Parietal lobe (tissue), 2 donors: Measurements from ENCODE around the gene GNAI1. TPM values are rescaled to one million over a fixed set of nuclear protein-coding genes. Genes with fewer than 3 reads are reported as not detected.

Experiments
- small RNA-seq: library from RNA; depleted of rRNA; stranded (forward); fragments of <200 nt; gene quantifications from one replicate; pipeline ENCODE3, GENCODE V24; 2014; ENCODE audit warnings: low replicate concordance
- total RNA-seq: library from RNA; depleted of rRNA; stranded (reverse); fragments of >200 nt; gene quantifications from one replicate; pipeline ENCODE4 v1.2.3, GENCODE V29; 2014

The GNAI1 gene
- total RNA-seq = 164 TPM

GRCh38 chr7:80134536-80135308 lies at the start of gene GNAI1:
GNAI1 (plus strand) TSS chr7:80134831; CDS start chr7:80135161, 330 bp downstream.

Small RNA genes within 50 kb of the gene (small RNA-seq; reads per million reads assigned to genes)
- not detected for gene RN7SL869P
